HG02763 (cell line): Measurements from ENCODE around the gene ABCB10.
"Not testable (repeated sequence)": the region's sequence is repeated elsewhere in the genome, so short reads cannot be mapped to it uniquely, and the experiment has no call there.

Experiments
- ATAC-seq: cut with Tn5 transposase; IDR thresholded peaks from one replicate; pipeline ENCODE4 v1.9.1; 2021; ENCODE audit warnings: mild to moderate bottlenecking, moderate library complexity; ENCODE audit not compliant: unreplicated experiment

Gene ABCB10

DNA sequence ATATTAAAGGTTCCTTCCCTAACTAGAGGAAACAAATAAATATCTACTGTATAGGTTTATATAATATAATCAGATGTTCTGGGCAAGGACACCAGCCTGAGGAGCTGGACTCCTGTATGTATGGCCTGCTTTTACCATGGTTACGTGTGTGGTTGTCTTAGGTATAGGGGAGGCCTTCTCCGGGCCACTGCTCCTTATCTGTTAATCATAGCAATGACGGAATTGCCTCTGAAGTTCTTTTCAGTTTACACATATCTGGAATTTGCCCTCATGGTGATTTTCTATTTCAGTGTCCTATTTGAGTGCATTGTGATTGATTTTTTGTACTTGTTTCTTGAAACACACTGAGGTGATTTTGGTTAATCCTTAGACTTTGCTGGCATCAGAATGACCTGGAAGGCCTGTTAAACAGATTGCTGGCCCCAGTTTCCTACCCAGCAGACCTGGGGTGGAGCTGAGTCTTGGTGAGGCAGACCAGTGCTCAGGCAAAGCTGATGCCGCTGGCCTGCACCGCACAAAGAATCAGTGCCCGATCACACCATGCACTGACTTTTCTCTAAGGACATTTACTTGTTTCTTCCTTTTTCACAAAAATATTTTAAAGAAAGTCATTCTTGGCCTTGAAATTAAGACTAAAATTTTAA is 18.5 kb downstream of the ABCB10 start:
- no peak for ATAC-seq

DNA sequence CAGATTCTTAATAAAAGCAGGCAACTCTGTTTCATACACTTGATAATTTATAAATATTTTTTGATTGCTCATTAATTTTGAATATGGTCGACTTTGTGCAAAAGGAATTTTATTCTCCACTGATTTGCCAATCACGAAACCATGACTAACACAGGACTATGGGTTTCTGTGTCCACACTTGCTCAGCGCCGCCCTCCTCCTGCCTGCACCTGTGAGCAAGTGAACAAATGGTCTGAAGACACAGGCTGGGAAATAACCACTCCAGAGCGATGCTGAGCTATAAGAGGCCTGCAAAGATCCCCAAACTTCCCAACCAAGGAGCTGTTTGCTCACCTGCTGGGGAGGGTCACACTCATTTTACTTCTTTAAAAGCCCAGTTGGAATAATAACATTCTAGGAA is 19.6 kb downstream of the ABCB10 start:
- ATAC-seq = no peak

- ATAC-seq = no peak
Measured at GRCh38 chr1:229537894-229538293, 20.6 kb downstream of the ABCB10 start.

DNA sequence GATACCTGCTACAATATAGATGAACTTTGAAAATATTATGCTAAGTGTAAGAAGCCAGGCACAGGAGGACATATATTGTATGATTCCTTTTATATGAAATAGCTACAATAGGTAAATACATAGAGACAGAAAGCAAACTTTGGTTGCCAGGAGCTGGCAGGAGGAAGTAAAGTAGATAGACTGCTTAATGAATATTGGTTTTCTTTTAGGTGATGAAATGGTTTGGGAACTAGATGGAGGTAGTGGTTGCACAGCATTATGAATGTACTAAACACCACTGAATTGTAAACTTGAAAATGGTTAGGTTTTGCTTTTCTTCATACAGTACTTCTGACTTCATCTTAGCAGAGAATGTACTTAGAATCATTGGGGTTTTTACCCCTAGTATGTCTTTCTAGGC is 21.5 kb downstream of the ABCB10 start:
- ATAC-seq = no peak

DNA sequence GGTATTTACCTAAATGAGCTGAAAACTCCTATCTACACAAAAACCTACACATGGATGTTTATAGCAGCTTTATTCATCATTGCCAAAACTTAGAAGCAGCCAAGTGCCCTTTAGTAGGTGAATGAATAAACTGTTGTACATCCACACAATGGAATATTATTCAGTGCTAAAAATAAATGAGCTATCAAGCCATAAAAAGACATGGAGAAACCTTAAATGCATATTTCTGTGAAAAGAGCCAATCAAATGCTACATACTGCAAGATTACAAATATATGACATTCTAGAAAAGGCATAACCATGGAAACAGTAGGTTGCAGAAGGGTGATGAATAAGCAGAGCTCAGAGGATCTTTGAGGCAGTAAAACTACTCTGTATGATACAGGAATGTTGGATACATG is 23.3 kb downstream of the ABCB10 start:
- no peak for ATAC-seq

GRCh38 chr1:229531326-229531725 is 27.2 kb downstream of the ABCB10 start:
- ATAC-seq = no peak

DNA sequence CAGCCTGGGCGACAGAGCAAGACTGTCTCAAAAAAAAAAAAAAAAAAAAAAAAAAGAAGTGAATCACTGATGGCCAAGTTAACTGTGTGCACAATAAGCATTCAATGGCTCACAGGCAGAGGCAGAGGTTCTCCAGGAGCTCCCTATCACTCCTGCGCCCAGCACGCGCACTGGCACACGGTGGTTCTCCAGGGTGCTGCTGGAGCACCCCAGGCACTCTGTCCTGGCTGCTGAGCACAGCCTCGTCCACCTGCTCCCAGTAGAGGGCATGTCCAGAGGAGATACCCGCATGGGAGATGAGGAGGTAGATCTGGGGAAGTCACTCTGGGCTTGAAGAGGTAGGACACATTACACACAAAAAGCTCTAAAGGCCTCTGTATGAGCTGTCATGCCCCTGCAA is 28.9 kb downstream of the ABCB10 start:
- ATAC-seq = no peak

DNA sequence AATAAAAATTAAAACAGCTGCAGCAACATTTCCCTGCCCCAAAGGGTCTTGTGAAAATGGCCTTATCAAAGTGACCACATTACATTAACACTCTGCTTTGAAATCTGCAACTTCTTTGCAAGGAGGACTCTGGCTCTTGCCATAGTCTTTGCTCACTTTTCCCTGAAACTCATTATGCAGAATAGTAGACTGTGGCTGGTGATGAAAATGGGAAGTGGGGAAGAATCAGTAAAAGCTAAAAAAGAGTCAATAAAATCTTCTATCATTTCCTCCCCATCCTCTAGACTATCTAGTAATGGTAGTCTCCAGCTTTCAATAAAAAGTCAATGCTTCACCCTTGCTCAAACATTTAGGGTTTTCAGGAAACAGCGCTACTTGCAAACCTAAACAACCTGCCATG is 31.8 kb downstream of the ABCB10 start:
- no peak for ATAC-seq

DNA sequence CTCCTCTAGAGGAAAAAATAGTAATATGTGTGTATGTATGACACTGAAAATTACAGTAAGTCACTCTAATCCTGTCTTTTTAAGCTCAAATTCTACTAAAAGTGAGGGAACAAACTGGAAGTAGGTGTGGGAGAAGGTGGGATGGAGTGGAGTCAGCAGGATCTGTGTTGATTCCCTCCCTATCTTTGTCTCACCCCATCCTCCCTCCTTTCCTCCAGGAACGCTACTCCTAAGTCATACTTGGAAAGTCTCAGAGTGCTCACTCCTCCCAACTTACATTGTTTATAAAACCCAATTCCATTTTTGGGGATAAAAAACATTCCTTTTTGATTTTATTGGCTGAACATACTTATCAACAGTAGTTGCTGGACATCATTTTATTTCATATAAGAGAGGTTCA is 35.5 kb downstream of the ABCB10 start:
- ATAC-seq = no peak

DNA sequence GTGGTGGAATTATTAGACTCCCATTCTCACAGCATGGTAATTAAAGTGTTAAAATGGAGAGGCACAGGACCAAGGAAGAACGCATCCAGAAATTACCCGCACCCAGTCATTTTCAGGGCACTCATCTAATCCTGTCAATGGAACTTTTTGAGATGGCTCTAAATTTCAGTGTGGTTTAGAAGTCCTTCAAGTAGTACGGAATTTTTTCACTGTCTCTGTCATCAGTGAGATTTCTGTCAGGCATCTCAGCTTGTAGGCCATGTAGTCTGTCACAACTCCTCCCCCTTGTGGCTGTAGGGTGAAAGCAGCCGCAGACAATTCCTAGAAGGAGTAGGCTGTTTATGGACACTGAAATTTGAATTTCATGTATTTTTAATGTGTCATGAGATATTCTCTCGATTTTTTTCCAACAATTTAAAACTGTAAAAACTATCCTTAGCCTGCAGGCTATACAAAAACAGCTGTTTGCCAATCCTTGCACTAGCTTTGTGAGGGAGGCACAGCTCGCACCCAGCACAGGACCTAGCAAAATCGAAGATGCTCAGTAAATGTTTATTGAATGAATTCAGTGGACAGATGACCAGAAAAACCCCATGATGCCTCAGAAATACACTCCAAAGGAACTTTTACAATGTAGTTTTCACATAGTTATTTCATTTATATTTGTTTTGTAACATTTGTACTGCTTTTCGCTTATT is 43.8 kb downstream of the ABCB10 start:
- ATAC-seq = peak; percentile 45

GRCh38 chr1:229511625-229512024 is 46.9 kb downstream of the ABCB10 start:
- not testable (repeated sequence) for ATAC-seq

- not testable (repeated sequence) for ATAC-seq
Measured at GRCh38 chr1:229511201-229511600, 47.3 kb downstream of the ABCB10 start.

- ATAC-seq = no peak
Measured at GRCh38 chr1:229509576-229509975, 48.9 kb downstream of the ABCB10 start.

DNA sequence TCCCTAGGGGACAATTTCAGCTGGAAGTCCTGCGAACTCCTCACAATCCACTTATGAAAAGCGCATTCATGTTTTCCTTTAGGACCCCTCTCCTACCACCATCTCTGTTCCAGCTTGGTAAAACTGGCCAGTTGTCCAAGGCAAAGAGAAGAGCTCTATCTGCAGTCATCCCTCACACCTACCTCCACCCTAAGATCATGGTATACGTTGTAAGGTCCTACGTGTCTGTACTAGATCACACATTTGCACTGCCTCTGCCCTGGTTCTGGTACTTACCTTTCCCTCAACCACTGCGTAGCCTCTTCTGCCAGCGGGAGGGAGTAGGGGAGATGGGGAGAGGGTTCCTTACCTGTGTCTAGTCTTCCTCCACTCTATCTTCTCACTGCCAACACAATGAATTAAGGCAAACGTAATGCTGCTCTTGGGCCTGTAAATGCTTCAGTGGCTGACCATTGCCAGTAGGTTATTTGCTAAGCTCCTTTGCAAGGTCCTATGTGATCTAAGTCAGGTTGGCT is 49.6 kb downstream of the ABCB10 start:
- no peak for ATAC-seq

DNA sequence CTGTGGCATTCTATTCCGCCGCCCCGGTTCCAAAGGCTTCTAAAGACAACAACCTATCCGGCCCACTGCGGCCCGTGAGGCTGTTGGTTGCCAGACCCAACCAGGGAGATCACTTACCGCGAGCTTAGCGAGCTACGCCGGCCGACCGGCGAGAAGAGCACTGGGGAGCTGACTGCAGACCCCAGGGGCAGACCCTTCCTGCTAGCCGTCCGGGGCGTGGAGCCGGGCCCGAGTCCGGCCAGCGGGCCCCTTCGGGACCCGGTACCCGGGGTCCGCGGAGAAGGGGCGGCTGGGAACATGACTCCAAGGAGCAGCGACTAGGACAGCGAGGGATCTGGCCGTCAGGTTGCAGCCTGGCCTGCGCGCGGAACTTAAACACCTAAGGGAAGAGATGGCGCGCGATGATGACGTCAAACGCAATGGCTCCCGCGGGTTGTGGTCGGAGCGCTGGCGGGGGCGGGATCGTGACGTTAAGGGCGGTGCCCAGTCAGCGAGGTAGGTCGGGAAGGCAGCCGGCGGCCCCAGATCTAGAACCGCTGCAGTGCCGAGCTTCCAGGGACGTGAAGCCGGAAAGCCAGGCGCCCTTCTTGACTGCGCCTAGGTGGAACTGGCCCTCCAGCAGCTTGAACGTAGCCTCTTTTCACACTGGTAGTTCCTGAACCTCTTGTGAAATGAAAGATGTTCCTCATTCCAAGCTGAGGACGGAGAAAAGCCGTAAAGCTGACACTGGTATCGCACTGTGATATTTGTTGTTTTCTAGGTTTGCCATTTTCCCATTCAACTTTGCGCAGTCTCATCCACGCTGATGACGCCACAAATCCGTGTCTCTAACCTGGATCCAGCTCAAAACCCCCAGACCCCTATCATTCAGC is 50.3 kb downstream of the ABCB10 start, which contains the start of gene NUP133:
Gene NUP133, minus strand, starts transcription at position 391 of the 872 bp plus-strand sequence. Its CDS starts 92 bp downstream, at position 299.
- peak; percentile 91 for ATAC-seq

GRCh38 chr1:229507502-229507901 is 51.0 kb downstream of the ABCB10 start:
- ATAC-seq = peak; percentile 2

- ATAC-seq = no peak
Measured at GRCh38 chr1:229506633-229507032, 51.9 kb downstream of the ABCB10 start.

- no peak for ATAC-seq
Measured at GRCh38 chr1:229495782-229496181, 62.7 kb downstream of the ABCB10 start.

- no peak for ATAC-seq
Measured at GRCh38 chr1:229487181-229487580, 71.3 kb downstream of the ABCB10 start.

- no peak for ATAC-seq
Measured at GRCh38 chr1:229485318-229485717, 73.2 kb downstream of the ABCB10 start.

- ATAC-seq = no peak
Measured at GRCh38 chr1:229482511-229482910, 76.0 kb downstream of the ABCB10 start.
